ENCODE measurements around the gene TYMP. TPM values are rescaled to one million over a fixed set of nuclear protein-coding genes. Genes with fewer than 3 reads are reported as not detected.

Gene TYMP
- total and polyA plus RNA-seq, 2 donors, result 9.5 to 84.1 TPM

DNA sequence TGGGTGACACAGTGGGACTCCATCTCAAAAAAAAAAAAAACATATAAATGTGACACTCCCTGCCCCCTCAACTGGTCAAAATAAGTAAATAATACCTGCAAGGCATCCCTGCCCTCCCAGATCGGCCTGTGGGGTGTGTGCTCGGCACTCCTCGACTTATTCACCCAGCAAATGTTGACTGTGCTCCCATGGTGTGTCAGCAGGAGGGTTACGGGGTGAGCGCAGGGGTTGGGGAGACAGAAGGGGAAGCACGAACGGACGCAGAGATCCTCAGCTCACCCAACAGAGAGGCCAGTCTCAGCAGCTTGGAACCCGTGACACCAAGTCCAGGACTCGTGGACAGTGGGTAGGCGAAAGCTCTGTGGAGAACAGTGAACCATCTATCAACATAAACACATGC is 50.1 kb downstream of the TYMP start:
- WGBS, result 69% methylated on average over 11 of the region's 11 CpGs
- Histone ChIP-seq H3K4me1 (ENCODE audit: insufficient read depth) (no peaks in the 10 kb centered on the region), H3K27ac (ENCODE audit: low read depth) (no peak overlapping the region), H3K36me3 (ENCODE audit: insufficient read depth) (no peaks in the 10 kb centered on the region), H3K4me3 (ENCODE audit: low read depth, low read length) (no peak overlapping the region)
- no peak for DNase-seq (ENCODE audit: extremely low spot score)

DNA sequence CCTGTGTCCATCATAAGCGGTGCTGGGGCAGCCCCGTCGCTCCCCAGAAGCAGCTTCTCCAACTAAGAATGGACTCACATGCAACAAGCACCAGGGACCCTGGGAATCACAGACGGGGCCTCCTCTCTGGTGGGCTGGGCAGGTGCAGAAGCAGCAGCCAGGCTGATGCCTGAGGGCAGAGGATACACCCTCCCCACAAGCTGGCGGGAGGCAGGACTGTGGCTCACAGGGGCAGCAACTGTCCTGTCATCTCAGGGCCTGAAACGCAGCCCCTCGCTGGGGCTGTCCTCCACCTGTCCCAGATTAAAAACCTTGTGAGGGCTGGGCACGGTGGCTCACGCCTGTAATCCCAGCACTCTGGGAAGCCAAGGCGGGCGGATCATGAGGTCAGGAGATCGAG is 51.9 kb downstream of the TYMP start:
- 88% methylated on average over 12 of the region's 12 CpGs for WGBS

DNA sequence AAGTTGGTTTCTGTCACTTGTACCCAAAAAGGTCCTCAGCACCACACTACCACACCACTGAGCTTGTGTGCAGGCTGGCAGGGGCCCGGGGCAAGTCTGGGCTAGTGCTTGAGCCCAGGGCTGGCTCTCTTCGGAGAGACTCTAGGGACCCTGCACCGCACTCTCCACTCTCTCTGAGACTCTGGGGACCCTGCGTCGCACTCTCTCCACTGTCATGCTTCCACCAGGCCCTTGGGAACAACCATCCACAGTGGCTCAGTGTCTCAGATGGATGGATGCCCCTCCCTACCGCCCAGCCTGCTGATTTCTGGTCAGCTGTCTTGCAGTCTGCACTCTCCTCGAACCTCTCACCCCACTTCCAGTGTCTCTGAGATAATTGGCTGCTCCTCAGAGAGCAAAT is 52.9 kb downstream of the TYMP start:
- 76% methylated on average over 7 of the region's 7 CpGs for WGBS
- no peaks in the 10 kb centered on the region for H3K36me3 ChIP-seq (ENCODE audit: insufficient read depth)
- no peak overlapping the region for H3K4me3 ChIP-seq (ENCODE audit: low read depth, low read length)
- no peak for DNase-seq (ENCODE audit: extremely low spot score)
- no peak overlapping the region for H3K27ac ChIP-seq (ENCODE audit: low read depth)
- H3K4me1 ChIP-seq (ENCODE audit: insufficient read depth), result no peaks in the 10 kb centered on the region

More for the DNA sequence above, 51.9 kb downstream of the TYMP start:
- Histone ChIP-seq H3K36me3 (ENCODE audit: insufficient read depth) (no peaks in the 10 kb centered on the region), H3K4me1 (ENCODE audit: insufficient read depth) (no peaks in the 10 kb centered on the region), H3K4me3 (ENCODE audit: low read depth, low read length) (no peak overlapping the region), H3K27ac (ENCODE audit: low read depth) (no peak overlapping the region)
- no peak for DNase-seq (ENCODE audit: extremely low spot score)

Other genes starting within 250 kb of the TYMP start
- 61.7 TPM for gene PLXNB2, start 222.4 kb downstream of the TYMP start, total RNA-seq
- gene PLXNB2, start 222.4 kb downstream of the TYMP start, polyA plus RNA-seq, result 106 TPM
- 4.1 TPM for gene DENND6B, start 203.0 kb downstream of the TYMP start, total RNA-seq
- gene DENND6B, start 203.0 kb downstream of the TYMP start, polyA plus RNA-seq, result 4.6 TPM
- gene PPP6R2, start 186.7 kb downstream of the TYMP start, total RNA-seq, result 31.1 TPM
- gene PPP6R2, start 186.7 kb downstream of the TYMP start, polyA plus RNA-seq, result 46.0 TPM
- 28.3 TPM for gene SBF1, start 55.0 kb downstream of the TYMP start, total RNA-seq
- 44.8 TPM for gene SBF1, start 55.0 kb downstream of the TYMP start, polyA plus RNA-seq
- gene ADM2, start 48.5 kb downstream of the TYMP start, total RNA-seq, result 0.37 TPM
- 0.11 TPM for gene ADM2, start 48.5 kb downstream of the TYMP start, polyA plus RNA-seq
- not detected for gene MIOX, start 43.2 kb downstream of the TYMP start, total RNA-seq
- gene MIOX, start 43.2 kb downstream of the TYMP start, polyA plus RNA-seq, result not detected
- gene LMF2, start 22.3 kb downstream of the TYMP start, total RNA-seq, result 21.4 TPM
- gene LMF2, start 22.3 kb downstream of the TYMP start, polyA plus RNA-seq, result 61.3 TPM
- 27.5 TPM for gene NCAPH2, start 21.8 kb downstream of the TYMP start, total RNA-seq
- gene NCAPH2, start 21.8 kb downstream of the TYMP start, polyA plus RNA-seq, result 38.4 TPM
- gene SCO2, start 4.4 kb downstream of the TYMP start, total RNA-seq, result 0.79 TPM
- 3.3 TPM for gene SCO2, start 4.4 kb downstream of the TYMP start, polyA plus RNA-seq
- 0.11 TPM for gene KLHDC7B, start 15.9 kb upstream of the TYMP start, total RNA-seq
- 0.33 TPM for gene KLHDC7B, start 15.9 kb upstream of the TYMP start, polyA plus RNA-seq
- not detected for gene SYCE3, start 32.9 kb upstream of the TYMP start, total RNA-seq
- gene SYCE3, start 32.9 kb upstream of the TYMP start, polyA plus RNA-seq, result not detected
- 6.2 TPM for gene CPT1B, start 48.4 kb upstream of the TYMP start, total RNA-seq
- gene CPT1B, start 48.4 kb upstream of the TYMP start, polyA plus RNA-seq, result 5.5 TPM
- gene CHKB, start 52.8 kb upstream of the TYMP start, total RNA-seq, result 28.0 TPM
- 45.7 TPM for gene CHKB, start 52.8 kb upstream of the TYMP start, polyA plus RNA-seq
- gene MAPK8IP2, start 70.8 kb upstream of the TYMP start, total RNA-seq, result 1.2 TPM
- gene MAPK8IP2, start 70.8 kb upstream of the TYMP start, polyA plus RNA-seq, result 1.6 TPM
- gene ARSA, start 98.1 kb upstream of the TYMP start, total RNA-seq, result 8.7 TPM
- gene ARSA, start 98.1 kb upstream of the TYMP start, polyA plus RNA-seq, result 36.3 TPM
- gene SHANK3, start 142.8 kb upstream of the TYMP start, total RNA-seq, result 8.1 TPM
- gene SHANK3, start 142.8 kb upstream of the TYMP start, polyA plus RNA-seq, result 18.5 TPM
- not detected for gene ACR, start 208.2 kb upstream of the TYMP start, total RNA-seq
- gene ACR, start 208.2 kb upstream of the TYMP start, polyA plus RNA-seq, result 0.30 TPM

All from urinary bladder (tissue), 4 donors.